ENCODE measurements around the gene CERS6.
"Not testable (repeated sequence)": the region's sequence is repeated elsewhere in the genome, so short reads cannot be mapped to it uniquely, and the experiment has no call there.

Gene CERS6

DNA sequence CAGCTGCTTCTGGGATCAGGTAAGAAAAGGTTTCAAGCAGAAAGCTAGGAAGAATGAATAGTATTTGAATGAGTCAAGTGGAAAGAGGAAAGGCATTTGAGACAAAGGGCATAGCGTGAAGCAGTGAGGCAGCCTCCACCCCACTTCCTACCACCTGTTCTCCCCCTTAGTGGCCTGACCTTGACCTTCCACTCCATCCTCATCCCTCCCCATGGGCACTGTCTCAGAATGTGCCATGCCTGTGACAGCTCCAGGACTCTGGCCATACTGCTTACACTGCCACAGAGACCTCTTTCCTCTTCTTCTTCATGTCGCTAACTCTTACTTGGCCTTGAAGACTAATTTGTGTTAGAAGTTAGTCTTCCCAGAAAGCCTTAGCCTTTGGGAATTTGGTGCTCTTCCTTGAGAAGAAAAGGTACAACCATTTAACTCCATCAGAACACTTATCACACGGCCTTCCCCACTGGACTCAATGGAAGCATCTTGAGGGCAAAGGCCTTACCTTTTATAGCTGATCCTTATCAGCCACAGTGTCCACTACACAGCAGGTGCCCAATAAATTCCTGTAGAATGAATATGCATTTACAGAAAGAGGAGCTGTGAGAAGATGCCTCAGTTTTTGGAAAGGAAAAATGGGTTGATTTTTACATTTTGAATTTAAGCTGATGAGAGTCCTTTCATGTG lies 331.2 kb downstream of the CERS6 start:
- ATAC-seq = no peak

DNA sequence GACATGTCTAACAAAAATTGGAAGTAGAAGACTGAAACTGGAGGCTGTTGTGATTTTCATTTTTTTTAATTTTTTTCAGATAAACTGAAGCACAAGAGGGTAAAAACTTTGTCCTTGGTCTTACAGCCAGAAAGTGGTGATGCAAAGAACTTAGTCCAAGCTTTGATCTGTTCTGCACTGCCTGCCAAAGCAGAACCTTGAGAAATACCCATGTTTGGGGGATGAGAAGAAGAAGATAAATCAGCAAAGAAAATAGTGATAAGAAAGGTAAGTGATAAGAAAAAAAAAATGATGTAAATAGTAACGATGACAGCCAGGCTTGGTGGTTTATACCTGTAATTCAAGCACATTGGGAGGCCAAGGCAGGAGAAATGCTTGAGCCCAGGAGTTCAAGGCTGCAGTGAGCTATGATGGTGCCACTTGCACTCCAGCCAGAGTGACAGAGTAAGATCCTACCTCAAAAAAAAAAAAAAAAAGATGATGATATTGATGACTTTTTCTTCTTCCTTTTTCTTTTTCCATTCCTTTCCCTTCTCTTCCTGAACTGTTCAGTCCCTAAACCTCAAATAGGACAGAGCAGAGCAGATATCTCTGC lies 331.8 kb downstream of the CERS6 start:
- no peak for ATAC-seq

DNA sequence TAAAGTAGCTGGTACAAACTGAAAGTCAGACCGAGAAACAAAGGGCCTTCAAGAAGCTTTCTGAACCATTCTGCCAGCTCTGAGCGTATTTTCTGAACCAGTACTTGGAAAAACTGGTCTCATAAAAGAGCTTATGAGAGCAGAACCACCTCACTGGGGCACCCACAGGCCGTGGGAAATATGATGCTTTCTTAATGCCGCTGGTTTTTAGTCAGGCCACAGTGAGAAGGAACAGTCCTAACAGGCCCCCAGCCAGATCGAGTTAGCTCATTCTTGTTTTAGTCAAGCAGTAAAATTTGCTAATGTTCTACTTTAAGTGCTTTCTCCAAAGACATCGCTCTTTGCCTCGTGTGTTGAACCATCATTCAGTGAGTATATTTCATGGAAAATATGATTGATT lies 333.7 kb downstream of the CERS6 start:
- no peak for ATAC-seq

DNA sequence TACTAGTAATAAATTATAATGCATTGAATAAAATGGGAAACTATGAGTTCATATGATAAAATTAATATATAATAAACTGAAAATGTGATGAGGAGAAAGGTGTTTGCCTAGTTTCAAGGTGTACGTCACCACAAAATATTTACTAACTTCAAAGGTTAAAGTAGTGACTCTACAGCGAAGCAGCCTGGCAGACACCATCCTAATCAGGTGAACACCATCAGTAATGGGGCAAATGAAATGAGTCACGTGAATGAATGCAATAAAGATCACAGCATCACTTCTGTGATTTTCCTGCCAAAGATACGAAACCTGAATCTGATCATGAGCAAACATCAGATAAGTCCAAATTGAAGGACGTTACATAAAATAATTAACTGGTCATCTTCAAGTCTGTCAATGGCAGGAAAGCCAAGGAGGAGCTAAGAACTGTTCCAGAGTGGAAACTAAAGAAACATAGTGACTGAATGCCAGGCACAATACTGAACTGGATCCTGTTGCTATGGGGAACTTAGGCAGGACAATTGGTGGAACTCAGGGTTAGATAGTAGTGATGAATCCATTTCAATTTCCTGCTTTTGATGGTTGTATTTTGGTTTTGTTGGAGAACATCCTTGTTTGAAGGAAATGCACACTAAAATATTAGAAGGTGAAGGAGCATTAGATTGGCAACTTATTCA lies 334.3 kb downstream of the CERS6 start:
- ATAC-seq = no peak

DNA sequence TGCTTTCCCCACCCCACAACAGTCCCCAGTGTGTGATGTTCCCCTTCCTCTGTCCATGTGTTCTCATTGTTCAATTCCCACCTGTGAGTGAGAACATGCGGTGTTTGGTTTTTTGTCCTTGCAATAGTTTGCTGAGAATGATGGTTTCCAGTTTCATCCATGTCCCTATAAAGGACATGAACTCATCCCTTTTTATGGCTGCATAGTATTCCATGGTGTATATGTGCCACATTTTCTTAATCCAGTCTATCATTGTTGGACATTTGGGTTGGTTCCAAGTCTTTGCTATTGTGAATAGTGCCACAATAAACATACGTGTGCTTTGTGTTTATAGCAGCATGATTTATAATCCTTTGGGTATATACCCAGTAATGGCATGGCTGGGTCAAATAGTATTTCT lies 335.1 kb downstream of the CERS6 start:
- ATAC-seq = not testable (repeated sequence)

DNA sequence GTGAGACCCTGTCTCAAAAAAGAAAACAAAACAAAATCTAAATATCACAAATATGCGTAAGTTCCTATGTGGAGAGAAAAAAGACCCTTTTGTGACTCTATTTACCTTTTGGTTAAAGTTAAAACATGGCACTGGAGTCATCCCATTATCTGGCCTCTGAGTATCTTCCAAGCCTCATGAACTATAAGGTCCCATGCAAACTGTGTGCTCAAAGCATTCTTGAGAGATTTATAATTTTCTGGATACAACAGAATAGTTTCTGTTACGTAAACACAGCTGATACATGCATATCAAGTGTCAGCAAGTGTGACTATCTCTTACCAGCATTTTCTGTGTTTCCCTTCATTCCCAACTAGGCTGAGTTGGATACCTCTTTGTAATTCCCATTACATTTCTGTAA lies 337.5 kb downstream of the CERS6 start:
- no peak for ATAC-seq

DNA sequence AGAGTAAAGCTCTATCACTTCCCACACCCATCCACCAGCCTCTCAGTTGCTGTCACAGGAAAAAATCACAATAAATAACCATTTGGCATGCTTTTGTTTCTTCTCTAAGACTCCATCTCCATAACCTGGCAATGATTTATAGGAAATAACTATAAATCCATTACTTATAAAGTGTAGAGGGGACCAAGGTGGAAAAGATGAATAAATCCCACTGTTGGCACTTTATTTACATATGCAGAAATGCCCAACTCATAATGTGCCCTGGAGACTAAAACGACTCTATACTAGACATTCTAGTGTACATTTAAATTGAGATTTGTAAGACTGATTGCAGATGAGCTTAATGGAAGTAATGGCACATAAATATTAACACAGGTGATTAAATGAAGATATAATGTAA lies 338.9 kb downstream of the CERS6 start:
- ATAC-seq = no peak

DNA sequence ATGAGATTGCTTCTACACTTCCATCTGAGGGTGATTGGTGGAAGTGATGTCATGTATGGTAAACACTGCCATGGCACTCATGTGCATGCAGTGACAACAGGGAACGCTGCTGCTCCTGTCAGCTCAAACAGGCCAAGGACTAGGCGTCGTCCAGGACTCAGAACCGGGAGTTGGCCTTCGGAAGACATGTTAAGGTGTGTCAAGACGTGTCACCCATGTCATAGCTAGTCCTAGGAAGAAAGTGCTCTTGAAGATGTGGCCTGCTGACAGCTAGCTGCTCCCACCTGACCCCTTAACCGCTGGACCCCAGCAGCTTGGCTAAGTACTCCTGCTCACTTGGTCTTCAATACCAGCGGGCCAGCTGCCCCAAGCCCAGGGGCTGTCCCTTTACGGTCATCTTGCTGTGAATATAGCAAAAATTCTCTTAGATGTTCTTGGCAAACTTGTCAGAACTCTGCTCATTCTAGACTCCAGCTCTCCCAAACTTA lies 340.1 kb downstream of the CERS6 start:
- ATAC-seq = no peak

DNA sequence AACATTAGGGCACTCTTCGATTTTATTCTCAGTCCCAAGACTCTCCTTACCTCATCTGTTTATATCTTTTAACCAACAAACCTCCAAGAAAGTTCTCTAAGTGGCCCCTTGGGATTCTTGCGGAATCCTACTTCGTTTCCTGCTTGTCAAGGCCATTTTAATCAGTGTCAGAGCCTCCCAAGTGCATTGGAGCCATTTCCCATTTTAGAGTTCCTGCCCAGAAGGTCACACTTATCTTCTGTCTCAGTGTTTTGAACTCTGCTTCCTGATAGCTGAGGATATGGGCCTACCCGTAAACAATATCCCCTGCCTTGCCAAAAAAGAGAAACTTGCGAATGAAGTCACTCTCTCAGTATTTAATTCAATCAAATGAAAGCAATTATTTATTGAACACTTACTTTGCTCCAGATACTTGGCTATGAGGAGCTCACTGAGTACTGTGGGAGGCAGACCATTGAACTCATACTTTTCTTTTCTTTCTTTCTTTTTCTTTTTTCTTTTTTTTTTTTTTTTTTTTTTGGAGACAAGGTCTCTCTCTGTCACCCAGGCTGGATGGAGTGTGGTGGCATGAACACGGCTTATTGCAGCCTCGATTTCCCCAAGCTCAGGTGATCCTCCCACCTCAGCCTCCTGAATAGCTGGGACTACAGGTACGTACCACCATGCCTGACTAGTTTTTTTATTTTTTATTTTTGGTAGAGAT lies 340.7 kb downstream of the CERS6 start:
- no peak for ATAC-seq

DNA sequence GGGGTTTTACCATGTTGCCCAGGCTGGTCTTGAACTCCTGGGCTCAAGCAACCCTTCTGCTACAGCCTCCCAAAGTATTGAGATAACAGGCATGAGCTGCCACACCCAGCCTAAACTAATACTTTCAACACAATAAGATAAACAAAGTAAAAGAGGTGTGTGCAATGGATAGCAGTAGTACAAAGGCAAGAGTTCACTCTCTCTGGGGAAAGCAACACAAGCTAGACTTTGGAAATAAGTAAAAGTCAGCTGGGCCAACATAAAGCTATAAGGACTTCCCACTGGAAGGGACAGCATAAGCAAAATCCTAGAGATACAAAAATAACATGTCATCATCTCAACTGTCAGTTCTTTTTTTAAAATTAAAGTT lies 341.2 kb downstream of the CERS6 start:
- ATAC-seq = no peak

DNA sequence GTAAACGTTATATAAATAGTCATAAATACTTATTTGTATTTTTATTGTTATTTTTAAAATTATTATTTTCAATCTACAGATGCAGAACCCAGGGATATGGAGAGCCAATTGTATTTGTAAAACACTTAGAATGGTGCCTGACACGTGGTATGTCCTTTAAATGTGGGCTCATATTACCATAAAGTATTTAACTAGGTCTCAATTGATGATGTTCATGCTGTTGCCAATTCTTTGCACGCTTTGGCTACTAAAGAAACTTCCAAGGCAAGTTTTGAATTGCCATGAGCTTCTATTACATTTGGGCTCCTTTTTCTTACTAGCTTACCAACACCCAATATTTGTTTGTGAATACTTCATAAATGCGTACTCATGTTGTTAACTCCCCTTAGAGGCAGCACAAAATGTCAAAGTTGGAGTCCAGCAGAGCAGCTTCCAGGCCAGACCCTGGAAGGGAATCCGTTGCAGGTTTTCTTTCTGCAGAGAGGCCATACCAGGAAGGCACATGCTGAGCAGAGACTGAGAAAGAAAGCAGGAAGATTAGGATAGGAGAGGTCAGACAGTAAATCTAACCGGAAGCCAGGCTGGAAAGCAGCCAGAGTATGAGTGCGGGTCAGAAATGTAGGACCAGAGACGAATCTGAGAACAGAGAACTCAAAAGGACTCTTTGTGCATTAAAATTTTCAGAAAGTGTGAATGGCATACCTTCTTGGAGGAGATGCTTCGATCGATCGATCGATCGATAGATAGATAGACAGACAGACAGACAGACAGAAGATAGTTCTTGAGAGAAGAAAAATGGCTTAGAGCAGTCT lies 342.2 kb downstream of the CERS6 start:
- ATAC-seq = no peak

DNA sequence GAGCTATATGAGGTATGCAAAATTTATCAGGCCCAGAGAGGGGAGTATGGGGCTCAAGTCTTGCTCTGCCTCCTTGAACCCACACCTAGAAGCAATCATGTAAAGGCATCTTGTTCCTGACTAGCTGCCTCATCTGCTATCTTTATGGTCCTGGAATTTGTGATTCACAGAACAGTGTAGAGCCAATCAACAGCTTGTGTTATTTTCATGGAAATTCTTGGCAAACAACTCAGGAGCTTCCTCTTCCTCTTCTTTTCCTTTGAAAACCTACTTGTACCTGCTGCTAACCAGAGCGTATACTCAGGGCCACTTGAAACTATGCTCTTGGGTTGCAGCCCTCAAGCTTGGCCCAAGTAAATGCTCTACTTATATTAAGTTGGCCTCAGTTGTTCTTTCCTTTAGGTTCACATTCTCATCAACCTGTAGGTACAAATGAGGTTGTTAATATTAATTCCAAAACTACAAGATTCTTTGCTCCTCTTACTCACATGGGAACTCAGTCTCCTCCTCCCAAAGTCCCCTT lies 342.9 kb downstream of the CERS6 start:
- no peak for ATAC-seq

DNA sequence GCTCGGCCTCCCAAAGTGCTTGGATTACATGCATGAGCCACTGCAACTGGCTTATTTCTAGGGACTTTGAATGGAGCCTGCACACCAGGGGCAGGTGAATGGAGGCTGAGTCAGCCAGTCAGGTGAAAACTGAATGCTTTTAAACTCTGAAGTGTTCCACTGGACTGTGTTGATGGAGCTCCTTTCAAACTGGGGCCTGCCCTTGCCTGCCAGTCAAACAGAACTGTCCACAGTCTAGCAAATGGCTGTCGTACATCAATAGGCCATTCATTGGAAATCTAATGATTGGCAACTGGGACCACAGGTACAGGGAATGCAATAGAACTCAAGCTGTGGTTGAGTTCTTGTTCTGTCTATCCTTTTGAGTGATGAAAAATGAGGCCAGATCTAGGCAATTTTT lies 345.4 kb downstream of the CERS6 start:
- no peak for ATAC-seq

DNA sequence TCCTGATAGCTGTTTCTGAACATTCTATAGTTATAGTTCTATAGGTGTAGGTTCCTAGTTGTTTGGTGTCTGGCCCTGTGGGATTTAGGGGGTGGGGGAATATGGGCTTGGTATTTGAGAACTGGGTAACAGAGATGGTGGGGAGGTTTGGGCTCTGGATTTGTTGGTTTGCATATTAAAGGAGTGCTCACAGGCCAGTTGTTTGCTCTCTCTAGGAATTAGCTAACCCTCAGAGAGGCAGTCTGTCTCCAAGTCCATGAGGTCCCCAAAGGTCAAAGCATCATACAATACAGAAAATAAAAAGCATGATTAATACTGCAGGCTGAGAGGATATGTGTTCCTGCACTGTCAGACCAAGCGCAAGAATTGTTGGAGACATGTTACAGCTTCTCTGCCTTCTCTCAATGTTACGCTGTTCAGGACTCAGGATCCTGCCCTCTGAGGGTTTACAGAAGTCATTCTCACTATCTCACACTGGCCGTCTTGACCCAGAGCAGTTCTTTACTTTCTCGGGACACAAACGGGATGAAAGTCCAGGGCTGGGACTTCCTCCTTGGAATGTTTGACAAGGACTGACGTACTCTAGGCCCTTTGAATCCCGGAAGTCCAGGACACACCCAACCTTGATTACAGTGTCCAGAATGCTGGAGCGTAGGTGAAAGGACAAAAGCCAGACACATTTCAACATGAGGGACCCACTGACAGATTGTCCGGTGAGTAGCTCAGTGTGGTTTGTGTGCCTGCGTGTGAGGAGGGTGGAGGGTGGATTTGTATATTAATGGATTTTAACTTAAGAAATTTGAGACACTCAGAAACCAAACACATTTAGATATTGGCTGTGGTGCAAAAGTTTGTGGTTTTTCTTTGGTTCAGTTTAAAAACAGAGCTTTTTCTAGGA lies 346.1 kb downstream of the CERS6 start, which contains the start of gene NOSTRIN:
Gene NOSTRIN (plus strand): TSS at position 677 of the 898 bp plus-strand sequence. CDS start 10 bp downstream, at position 687.
- ATAC-seq = no peak

DNA sequence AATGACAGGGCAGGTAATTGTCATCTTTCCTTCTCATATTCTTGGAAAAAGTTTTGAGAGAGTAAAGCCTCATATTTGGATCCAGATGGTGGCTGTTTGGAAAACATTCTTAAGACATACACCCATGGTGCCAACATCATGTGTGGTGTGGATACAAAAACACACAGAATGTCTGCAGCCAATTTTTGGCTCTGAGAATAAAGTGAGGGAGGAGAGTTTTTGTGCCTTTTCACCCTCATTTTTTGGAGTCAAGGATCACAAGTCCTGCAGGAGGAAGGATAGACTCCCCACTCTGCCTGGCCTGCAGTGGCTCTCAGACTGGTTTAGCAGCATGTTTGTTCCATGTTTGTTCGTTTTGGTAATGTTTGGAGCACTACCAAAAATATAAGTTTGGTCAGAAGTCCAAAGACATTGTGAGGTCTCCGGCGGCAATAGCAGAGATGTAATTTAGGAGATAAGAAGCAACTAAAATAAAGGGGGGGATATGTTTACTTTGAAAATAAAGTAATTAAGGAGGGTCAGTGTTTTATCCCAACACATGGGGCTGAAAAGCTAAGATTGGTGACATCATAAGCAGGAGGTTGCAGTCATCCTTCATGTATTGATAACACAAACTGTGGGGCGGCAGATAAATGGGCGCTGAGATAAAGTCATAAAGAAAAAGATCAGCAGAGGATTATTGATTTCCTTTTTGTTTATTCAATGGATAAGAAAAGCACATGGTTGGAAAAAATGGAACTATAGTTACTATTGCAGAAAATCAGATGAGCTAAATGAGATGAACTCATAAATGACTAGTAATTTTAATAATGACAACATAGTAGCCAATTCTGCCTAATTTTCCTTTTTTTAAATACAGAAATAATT lies 347.0 kb downstream of the CERS6 start:
- no peak for ATAC-seq

DNA sequence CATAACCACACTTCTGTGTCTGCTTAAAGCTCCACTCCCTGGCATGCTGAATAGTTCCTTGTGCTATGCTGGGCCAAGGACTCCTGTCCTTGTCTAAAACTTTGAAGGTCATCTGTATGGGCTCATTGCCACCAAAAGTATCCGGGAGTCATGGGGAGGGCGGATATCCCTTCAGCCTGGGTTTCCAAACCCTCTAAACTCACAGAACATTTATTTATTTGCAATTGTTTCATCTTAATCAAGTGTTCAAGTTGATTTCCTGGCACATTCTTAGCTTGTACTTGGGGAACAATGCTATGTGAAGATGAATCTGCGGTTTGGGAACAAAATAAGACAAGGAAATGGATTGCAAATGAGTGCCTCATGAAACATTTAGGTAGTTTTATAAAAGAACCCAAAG lies 348.1 kb downstream of the CERS6 start:
- no peak for ATAC-seq

DNA sequence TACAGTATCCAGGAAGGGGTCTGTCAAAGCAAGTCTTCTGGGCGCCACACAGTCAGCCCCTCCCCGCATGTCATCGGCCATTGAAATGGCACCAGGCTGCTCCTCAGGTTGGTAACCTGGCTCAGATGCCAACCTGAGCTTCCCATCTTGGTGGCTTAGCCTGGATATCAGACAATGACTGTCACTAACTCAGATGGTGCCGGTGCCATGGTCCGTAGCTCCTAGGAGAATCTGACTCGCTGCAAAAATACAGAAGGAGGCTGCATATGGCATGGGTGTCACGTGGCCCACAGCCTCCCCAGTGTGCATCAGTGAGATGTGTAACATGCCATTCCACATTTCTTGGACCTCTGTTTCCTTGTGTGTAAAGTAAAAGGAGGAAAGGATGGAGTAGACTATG lies 349.5 kb downstream of the CERS6 start:
- ATAC-seq = no peak

DNA sequence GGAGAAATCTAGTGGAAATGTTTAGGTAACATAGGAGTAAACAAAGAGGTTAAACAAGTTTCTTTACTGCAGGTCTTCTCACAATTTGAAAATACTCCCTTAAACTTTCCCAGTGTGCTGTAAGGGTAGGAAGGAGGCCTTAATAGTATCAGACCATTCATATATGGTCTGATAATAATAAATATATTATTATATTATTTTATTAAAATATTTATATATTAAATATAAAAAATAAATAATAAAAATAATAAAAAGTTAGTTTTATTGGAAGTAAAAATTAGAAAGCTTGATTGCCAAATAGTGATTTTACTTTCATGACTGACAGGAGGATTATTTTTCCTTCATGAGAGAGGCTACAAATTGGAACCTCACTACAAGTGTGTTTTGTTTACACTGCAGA lies 353.5 kb downstream of the CERS6 start:
- no peak for ATAC-seq

DNA sequence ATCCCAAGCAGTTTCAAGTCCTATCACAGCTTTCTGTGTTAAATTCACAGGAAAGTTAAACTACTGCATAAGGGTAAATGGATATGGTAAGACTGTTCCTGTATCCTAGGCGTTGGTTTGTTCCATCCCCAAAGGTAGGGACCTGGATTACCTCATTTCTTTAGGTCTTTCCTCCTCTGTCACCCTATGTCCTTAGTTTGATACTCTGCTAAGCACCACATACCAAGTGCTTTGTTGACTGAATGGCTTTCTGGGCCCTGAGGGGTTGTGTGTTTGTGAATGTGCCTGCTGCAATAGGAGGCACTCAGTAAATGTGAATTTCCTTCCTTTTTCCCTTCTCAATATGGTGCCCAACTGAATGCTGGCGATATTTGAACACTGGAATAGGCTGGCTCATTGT lies 354.2 kb downstream of the CERS6 start:
- ATAC-seq = no peak

DNA sequence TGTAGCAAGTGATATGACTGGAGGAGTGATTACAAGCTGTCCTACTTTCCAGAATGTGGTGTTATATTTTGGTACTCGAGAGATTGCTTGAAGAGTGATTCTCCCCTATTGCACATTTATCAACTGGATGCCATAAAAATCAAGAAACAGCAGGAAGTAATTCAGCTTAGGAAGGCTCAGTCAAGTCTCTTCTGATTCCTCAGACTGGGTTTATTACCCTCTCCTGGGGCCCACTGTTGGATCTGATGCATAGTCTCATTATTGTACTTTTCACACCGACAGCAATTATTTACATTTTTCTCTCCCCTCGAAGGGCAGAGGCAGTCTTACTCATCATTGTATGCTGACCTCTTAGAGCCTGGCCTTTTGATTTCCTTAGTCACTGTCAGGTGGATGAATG lies 355.6 kb downstream of the CERS6 start:
- no peak for ATAC-seq
